Lung (tissue), 12 donors: ENCODE measurements around the gene AASDHPPT. TPM values are rescaled to one million over a fixed set of nuclear protein-coding genes. Genes with fewer than 3 reads are reported as not detected.

Experiments used
- ATAC-seq: fragments of 200-7000 bp; cut with Tn5 transposase; one replicate; pipeline ENCODE4 v1.9.1; 2020; ENCODE audit warnings: moderate number of reproducible peaks; ENCODE audit not compliant: insufficient read depth, low FRiP score
- DNase-seq, 3 donors: peaks; one replicate each; pipeline ENCODE4 v3.0.0-alpha.2; 2013 to 2017
- H3K27ac ChIP-seq, 2 donors: one replicate each; pipeline ENCODE4 v1.5.1; 2013; ENCODE audit warnings: mild to moderate bottlenecking in 2 of 2, moderate library complexity in 2 of 2, control low read depth in 1 of 2, inconsistent platforms in 1 of 2, low read depth in 1 of 2, low read length in 1 of 2
- H3K27me3 ChIP-seq, 3 donors: one replicate each; pipeline ENCODE4 v1.5.1; 2013; ENCODE audit warnings: low read length in 2 of 3; ENCODE audit not compliant: control insufficient read depth in 3 of 3, insufficient read depth in 3 of 3
- H3K36me3 ChIP-seq, 4 donors: one replicate each; pipeline ENCODE4 v1.5.1; 2013; ENCODE audit warnings: low read length in 4 of 4, mild to moderate bottlenecking in 1 of 4, moderate library complexity in 1 of 4; ENCODE audit not compliant: control insufficient read depth in 4 of 4, insufficient read depth in 4 of 4
- H3K4me1 ChIP-seq, 5 donors: one replicate each; pipeline ENCODE4 v1.5.1; 2013; ENCODE audit warnings: low read length in 5 of 5, mild to moderate bottlenecking in 2 of 5, moderate library complexity in 1 of 5; ENCODE audit not compliant: control insufficient read depth in 5 of 5, insufficient read depth in 5 of 5
- H3K4me3 ChIP-seq: one replicate; pipeline ENCODE4 v1.5.1; 2013; ENCODE audit warnings: mild to moderate bottlenecking, control low read depth, moderate library complexity
- H3K9ac ChIP-seq, 2 donors: one replicate each; pipeline ENCODE4 v1.5.1; 2013; ENCODE audit warnings: low read length in 2 of 2, control low read depth in 1 of 2; ENCODE audit not compliant: insufficient read depth in 1 of 2
- H3K9me3 ChIP-seq, 4 donors: one replicate each; pipeline ENCODE4 v1.5.1; 2013; ENCODE audit warnings: low read length in 3 of 4, mild to moderate bottlenecking in 1 of 4, moderate library complexity in 1 of 4; ENCODE audit not compliant: control insufficient read depth in 4 of 4, insufficient read depth in 3 of 4
- CTCF ChIP-seq: IDR thresholded peaks from 2 replicates; pipeline ENCODE4 v1.5.1; 2012; ENCODE audit warnings: mild to moderate bottlenecking; ENCODE audit errors: control extremely low read depth, extremely low read depth
- WGBS, 2 donors: extraction: QIAGEN DNeasy Blood & Tissue Kit; methylation state at CpG; one replicate each; pipeline ENCODE4 v1.1.7; 2013; 5-methylcytosine and 5-hydroxymethylcytosine counted together
- polyA plus RNA-seq, 2 donors: library from polyadenylated mRNA; stranded (reverse); fragments of 200-250 nt; gene quantifications; one replicate each; pipeline ENCODE4 v1.2.1, GENCODE V29; 2013
- total RNA-seq, 2 donors: library from RNA; depleted of rRNA in 1 of 2; stranded (reverse); fragments of >200 nt in 1 of 2; gene quantifications; one replicate each; pipeline ENCODE4 v1.2.1, GENCODE V29; 2014 to 2021
- donor health status: control.
- donor health status: control.
- donor health status: Bipolar disorder and iron deficiency.
- donor health status: healthy.
- donor health status: DM: yes; HTN: yes; CAD: no.

AASDHPPT gene
- total and polyA plus RNA-seq, 4 donors: 13.0 to 57.2 (median 19.9) TPM

- 86 to 97% methylated on average over 2 of the region's 2 CpGs for WGBS, 2 donors
- Histone ChIP-seq H3K9ac (no peak overlapping the region), H3K4me1 (no peaks in the 10 kb centered on the region), H3K4me3 (no peak overlapping the region), H3K27ac (no peak overlapping the region), H3K36me3 (no peaks in the 10 kb centered on the region), H3K9me3 (no peaks in the 10 kb centered on the region), H3K27me3 (no peaks in the 10 kb centered on the region)
- ATAC-seq (no peak), DNase-seq (no peak)
- no peak for TF ChIP-seq CTCF
Observed at GRCh38 chr11:106131998-106132397, 54.5 kb downstream of the AASDHPPT start.

GRCh38 chr11:106132582-106133354 is 55.3 kb downstream of the AASDHPPT start:
- no peak for ATAC-seq
- no peak overlapping the region for H3K27ac ChIP-seq

GRCh38 chr11:106133529-106133928 is 56.1 kb downstream of the AASDHPPT start:
- Histone ChIP-seq H3K4me3 (no peak overlapping the region), H3K9me3 (peaks cover 0 to 2% (median 0%) of the 10 kb centered on the region in 4 donors), H3K9ac (no peak overlapping the region), H3K27ac (no peak overlapping the region), H3K36me3 (no peaks in the 10 kb centered on the region), H3K4me1 (no peaks in the 10 kb centered on the region), H3K27me3 (no peaks in the 10 kb centered on the region)
- peak in 1 of 3 donors; percentile 2 for DNase-seq
- TF ChIP-seq CTCF: no peak
- ATAC-seq: no peak

More at GRCh38 chr11:106132582-106133354, 55.3 kb downstream of the AASDHPPT start:
- no peak overlapping the region for H3K9ac ChIP-seq
- no peaks in the 10 kb centered on the region for H3K36me3 ChIP-seq
- no peaks in the 10 kb centered on the region for H3K27me3 ChIP-seq
- H3K4me1 ChIP-seq: no peaks in the 10 kb centered on the region
- no peak overlapping the region for H3K4me3 ChIP-seq
- WGBS, 2 donors: 81 to 87% methylated on average over 3 of the region's 3 CpGs
- no peaks in the 10 kb centered on the region for H3K9me3 ChIP-seq
- no peak for DNase-seq
- TF ChIP-seq CTCF: no peak
